GM12874 (cell line): ENCODE data around the gene PLCXD3.

Experiments used
- TF ChIP-seq, protein P1 (sequence below): IDR thresholded peaks from 2 replicates; pipeline ENCODE4 v1.5.1; 2011; ENCODE audit warnings: low read depth, mild to moderate bottlenecking, control low read depth, low read length, moderate library complexity; ENCODE audit not compliant: insufficient read depth

The PLCXD3 gene

DNA sequence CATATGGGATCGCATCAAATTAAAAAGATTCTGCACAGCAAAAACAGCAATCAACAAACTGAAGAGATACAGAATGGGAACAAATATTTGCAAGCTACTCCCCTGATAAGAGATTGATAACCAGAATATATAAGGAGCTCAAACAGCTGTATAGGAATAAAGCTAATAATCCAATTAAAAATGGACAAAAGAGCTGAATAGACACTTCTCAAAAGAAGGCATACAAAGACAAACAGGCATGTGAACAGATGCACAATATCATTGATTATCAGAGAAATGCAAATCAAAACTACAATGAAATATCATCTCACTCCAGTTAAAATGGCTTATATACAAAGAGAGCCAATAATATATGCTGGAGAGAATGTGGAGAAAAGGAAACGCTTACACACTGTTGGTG, 110.6 kb downstream of the PLCXD3 start:
- TF ChIP-seq, protein P1, sequence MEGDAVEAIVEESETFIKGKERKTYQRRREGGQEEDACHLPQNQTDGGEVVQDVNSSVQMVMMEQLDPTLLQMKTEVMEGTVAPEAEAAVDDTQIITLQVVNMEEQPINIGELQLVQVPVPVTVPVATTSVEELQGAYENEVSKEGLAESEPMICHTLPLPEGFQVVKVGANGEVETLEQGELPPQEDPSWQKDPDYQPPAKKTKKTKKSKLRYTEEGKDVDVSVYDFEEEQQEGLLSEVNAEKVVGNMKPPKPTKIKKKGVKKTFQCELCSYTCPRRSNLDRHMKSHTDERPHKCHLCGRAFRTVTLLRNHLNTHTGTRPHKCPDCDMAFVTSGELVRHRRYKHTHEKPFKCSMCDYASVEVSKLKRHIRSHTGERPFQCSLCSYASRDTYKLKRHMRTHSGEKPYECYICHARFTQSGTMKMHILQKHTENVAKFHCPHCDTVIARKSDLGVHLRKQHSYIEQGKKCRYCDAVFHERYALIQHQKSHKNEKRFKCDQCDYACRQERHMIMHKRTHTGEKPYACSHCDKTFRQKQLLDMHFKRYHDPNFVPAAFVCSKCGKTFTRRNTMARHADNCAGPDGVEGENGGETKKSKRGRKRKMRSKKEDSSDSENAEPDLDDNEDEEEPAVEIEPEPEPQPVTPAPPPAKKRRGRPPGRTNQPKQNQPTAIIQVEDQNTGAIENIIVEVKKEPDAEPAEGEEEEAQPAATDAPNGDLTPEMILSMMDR: no peak

DNA sequence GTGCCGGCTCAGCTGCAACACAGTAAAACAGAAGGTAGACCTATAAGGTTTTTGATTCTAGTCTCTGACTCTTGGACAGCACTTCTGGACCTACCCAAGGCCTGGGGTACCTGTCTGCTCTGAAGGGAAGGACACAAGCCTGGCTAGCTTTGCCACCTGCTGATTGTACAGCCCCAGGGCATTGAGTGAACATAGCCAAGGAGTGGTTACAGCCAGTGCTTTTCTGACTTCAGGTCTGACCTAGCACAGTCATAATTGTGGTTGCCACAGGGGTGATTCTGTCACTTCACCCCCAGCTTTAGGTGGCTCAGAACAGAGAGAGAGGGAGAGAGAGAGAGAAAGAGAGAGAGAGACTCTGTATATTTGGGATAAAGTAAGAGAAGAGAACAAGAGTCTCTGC, 118.4 kb downstream of the PLCXD3 start:
- TF ChIP-seq, protein P1: no peak

DNA sequence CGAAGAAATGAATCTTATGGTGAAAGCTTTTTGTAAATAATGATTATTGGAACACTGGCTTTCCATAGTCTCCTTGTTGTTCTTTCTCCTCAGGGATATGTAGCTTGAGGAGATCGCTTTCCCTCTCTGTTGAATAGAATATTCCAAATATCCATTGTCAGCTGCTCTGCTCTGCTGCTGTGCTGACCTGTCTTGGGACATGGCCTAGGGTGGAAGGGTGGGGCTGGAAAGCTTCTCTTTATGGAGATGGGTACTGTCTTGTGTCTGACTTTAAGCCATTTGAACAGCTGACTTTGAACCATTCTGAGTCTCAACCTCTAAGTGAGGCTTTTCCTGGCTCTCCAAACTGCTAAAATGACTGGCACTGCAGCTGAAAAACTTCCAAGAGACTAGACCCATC, 135.8 kb downstream of the PLCXD3 start:
- TF ChIP-seq, protein P1: no peak

DNA sequence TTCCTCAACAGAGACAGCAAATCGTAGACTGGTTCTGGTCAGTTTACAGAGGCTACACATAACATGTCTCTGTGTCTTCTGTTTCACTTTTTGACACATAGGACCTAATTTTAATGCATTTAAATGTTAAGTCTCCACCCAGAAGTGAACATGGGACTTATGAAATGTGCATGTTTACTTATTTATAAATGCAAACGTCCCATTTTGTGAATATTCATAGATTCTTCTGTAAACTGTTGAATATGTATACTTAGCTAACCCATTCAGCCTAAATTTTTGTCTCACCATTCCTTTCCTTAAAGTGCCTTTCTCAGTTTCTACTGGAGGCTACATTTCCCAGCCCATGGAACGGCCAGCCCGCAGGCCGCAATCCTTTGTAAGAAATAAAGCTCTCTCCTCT, 137.2 kb downstream of the PLCXD3 start:
- TF ChIP-seq, protein P1: no peak

DNA sequence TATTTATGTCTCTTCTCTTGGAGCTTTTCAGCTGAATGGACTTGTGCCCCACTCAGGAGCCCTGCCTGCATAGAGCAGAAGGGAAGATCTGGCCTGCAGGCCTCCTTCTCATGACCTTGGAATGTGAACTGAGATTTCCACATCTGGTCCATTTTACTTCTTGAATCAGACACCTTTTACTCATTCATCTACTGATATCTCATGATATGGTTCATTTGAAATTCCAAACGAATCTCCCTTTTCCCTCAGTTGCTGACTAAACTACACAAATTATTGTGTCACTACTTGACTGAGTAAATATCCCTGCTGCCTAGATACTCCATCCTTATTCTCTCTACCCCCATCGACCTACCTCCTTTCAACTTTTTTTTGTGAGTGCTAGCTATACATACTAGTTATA, 138.7 kb downstream of the PLCXD3 start:
- TF ChIP-seq, protein P1: no peak

DNA sequence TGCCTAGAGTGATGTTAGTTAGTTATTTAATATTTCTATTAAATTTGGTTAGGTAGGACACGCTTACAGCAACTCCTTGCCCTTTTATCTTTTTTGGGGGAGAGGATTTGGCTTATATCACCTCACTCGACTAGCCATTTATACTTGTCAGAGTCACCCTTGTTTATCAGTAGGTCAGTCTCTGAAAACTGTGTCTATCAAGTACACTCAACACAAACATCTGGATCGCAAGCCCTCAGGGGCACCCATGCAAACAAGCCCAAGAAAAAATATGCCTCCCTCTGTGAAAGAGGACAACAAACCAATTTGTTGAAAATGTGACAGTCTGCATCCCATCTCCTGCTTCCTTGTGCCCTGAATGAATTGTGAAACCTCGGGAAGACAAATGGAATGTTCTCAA, 139.9 kb downstream of the PLCXD3 start:
- TF ChIP-seq, protein P1: no peak

DNA sequence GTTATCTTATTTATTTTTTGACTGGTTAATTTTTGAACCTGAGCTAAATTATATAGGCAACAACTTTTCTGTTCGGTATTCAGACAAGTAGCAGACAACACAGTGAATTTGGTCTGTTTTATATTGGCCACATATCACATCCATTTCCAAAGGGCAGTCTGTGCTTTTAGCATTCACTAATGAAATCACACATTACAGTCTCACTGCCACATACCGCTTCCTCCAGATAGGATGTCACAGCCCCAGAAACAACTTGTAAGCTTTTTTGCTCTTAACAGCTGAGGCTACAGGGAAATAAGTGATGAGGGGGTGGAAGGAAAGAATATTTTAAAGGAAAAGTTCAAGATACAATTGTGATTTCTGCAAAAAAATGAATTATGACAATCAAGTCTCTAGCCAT, 140.6 kb downstream of the PLCXD3 start:
- TF ChIP-seq, protein P1: no peak

DNA sequence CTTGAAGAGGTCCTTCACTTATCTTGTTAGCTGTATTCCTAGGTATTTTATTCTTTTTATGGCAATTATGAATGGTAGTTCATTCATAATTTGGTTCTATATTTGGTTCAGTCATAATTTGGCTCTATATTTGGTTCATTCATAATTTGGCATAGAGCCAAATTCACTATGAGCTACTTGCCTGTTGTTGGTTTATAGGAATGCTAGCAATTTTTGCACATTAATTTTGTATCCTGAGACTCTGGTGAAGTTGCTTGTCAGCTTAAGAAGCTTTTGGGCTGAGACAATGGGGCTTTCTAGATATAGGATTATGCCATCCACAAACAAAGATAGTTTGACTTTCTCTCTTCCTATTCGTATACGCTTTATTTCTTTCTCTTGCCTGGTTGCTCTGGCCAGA, 142.2 kb downstream of the PLCXD3 start:
- TF ChIP-seq, protein P1: no peak
